ENCODE data around the gene ARMC7. TPM values are rescaled to one million over a fixed set of nuclear protein-coding genes. Genes with fewer than 3 reads are reported as not detected.

ARMC7 gene
- total RNA-seq, 1 experiment from 2014 or later, result 43.2 TPM

- TF ChIP-seq YY1 (IDR thresholded peaks at IDR 0.05; ENCODE audit: extremely low read depth, insufficient replicate concordance, low read depth, low read length) (no peak), CTCF (IDR thresholded peaks at IDR 0.05 in 2 of 3, conservative IDR thresholded peaks at IDR 0.05 in 1 of 3; ENCODE audit: borderline replicate concordance in 1 of 3, insufficient read depth in 1 of 3, low read depth in 2 of 3, low read length in 2 of 3) (no peak), EGR1 (IDR thresholded peaks at IDR 0.05; ENCODE audit: low read depth) (no peak), ATF3 (IDR thresholded peaks at IDR 0.05) (no peak), CEBPB (IDR thresholded peaks at IDR 0.05; ENCODE audit: low read depth) (no peak)
Observed at GRCh38 chr17:75099881-75100595, 9.7 kb upstream of the ARMC7 start (continued).

- Histone ChIP-seq H3K36me3 (ENCODE audit: control insufficient read depth in 1 of 2, insufficient read depth in 2 of 2, low read length in 2 of 2) (peaks cover 16 to 40% of the 10 kb centered on the region in 2 experiments), H3K9me2 (ENCODE audit: insufficient read depth) (no peaks in the 10 kb centered on the region), H3K4me1 (ENCODE audit: control insufficient read depth in 1 of 2, insufficient read depth in 2 of 2, low read length in 2 of 2) (peaks cover 12 to 18% of the 10 kb centered on the region in 2 experiments; a peak in 2 of 4 replicates), H3K79me2 (ENCODE audit: insufficient read depth, low read length) (no peaks in the 10 kb centered on the region), H4K20me1 (ENCODE audit: insufficient read depth) (no peaks in the 10 kb centered on the region), H3K4me2 (ENCODE audit: low read length) (no peak overlapping the region), H3K27me3 (ENCODE audit: insufficient read depth, low read length) (no peaks in the 10 kb centered on the region), H3K9ac (ENCODE audit: low read length) (no peak overlapping the region), H2AFZ (ENCODE audit: low read depth, low read length, poor library complexity, severe bottlenecking) (no peak overlapping the region), H3K9me3 (ENCODE audit: control insufficient read depth in 1 of 2, insufficient read depth in 1 of 2, low read depth in 1 of 2, low read length in 2 of 2) (no peaks in the 10 kb centered on the region), H3K4me3 (replicated peaks in 1 of 2; ENCODE audit: low read depth in 1 of 2, low read length in 2 of 2) (no peak overlapping the region), H3K27ac (ENCODE audit: low read depth, low read length) (no peak overlapping the region)
- ChIA-PET POLR2A (interaction anchor here (1.2 to 1.9 kb wide), 3 partner anchors 15 to 23 kb away, joined by 3 to 7 read pairs (median 3); partner anchors contain the start of gene SLC16A5), CTCF (interaction anchor here (1.2 kb wide), 1 partner anchor 12 kb away, joined by 3 read pairs; no protein-coding TSS in a partner anchor), RAD21 (ENCODE audit: low non-redundant PET in 1 of 2, low total read pairs in 2 of 2, uncharacterized antibody in 2 of 2, unreplicated experiment in 2 of 2) (no interaction called here)
- no TSS peak for BruUV-seq (replicated peaks)
- no peak for ATAC-seq
- DNase-seq (ENCODE audit: low read depth, low spot score), result no peak
- intact Hi-C loops (cut with micrococcal nuclease), result loop anchor here (10.0 kb wide), 1 partner anchor 48 kb away; no protein-coding TSS in a partner anchor
- no peak for TF ChIP-seq CTCF (IDR thresholded peaks at IDR 0.05 in 2 of 3, conservative IDR thresholded peaks at IDR 0.05 in 1 of 3; ENCODE audit: borderline replicate concordance in 1 of 3, insufficient read depth in 1 of 3, low read depth in 2 of 3, low read length in 2 of 3)
- TF ChIP-seq ZFX (IDR thresholded peaks at IDR 0.05), result no peak
- no peak for TF ChIP-seq CBX3 (IDR thresholded peaks at IDR 0.05; ENCODE audit: low read depth)
- no peak for TF ChIP-seq ELF1 (IDR thresholded peaks at IDR 0.05; ENCODE audit: borderline replicate concordance, low read depth)
- TF ChIP-seq POLR2A (IDR thresholded peaks at IDR 0.05; ENCODE audit: borderline replicate concordance, extremely low read depth, insufficient read depth, insufficient read length), result no peak
- no peak for TF ChIP-seq TCF7L2 (IDR thresholded peaks at IDR 0.05; ENCODE audit: borderline replicate concordance, extremely low read depth, insufficient read depth, insufficient read length)
- TF ChIP-seq YY1 (IDR thresholded peaks at IDR 0.05; ENCODE audit: extremely low read depth, insufficient replicate concordance, low read depth, low read length), result no peak
- TF ChIP-seq CEBPB (IDR thresholded peaks at IDR 0.05; ENCODE audit: low read depth), result no peak
- TF ChIP-seq ZBTB33 (IDR thresholded peaks at IDR 0.05; ENCODE audit: extremely low read depth, insufficient replicate concordance, low read length), result no peak
- TF ChIP-seq POLR2AphosphoS5 (IDR thresholded peaks at IDR 0.05; ENCODE audit: low read depth, low read length), result no peak
Observed at GRCh38 chr17:75102385-75102821, 7.4 kb upstream of the ARMC7 start.

Measured in HCT116 (cell line).